GM19438 (cell line): ENCODE data around the gene CLEC4F.
"Not testable (repeated sequence)": the region's sequence is repeated elsewhere in the genome, so short reads cannot be mapped to it uniquely, and the experiment has no call there.

Experiments
- ATAC-seq: cut with Tn5 transposase; IDR thresholded peaks from one replicate; pipeline ENCODE4 v1.9.1; 2021; ENCODE audit warnings: low read depth; ENCODE audit not compliant: unreplicated experiment

Gene CLEC4F

DNA sequence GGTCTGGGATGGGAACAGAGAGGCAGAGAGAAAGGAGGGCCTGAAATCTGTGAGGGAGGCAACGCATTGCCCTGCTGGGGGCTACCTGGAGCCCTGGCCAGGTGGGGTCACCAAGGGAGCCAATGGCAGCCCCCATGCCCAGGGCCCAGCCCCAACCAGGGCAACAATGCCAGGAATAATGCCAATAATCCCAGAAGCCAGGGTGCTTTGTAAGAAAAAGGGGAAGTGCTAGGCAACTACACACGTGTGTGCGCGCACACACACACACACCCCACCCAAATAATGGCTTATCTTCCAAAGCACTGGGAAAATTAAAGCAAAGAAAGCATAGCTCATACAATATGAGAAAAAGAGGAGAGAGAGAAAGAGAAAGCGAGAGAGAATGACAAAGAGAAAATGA lies 7.0 kb upstream of the CLEC4F start:
- no peak for ATAC-seq

DNA sequence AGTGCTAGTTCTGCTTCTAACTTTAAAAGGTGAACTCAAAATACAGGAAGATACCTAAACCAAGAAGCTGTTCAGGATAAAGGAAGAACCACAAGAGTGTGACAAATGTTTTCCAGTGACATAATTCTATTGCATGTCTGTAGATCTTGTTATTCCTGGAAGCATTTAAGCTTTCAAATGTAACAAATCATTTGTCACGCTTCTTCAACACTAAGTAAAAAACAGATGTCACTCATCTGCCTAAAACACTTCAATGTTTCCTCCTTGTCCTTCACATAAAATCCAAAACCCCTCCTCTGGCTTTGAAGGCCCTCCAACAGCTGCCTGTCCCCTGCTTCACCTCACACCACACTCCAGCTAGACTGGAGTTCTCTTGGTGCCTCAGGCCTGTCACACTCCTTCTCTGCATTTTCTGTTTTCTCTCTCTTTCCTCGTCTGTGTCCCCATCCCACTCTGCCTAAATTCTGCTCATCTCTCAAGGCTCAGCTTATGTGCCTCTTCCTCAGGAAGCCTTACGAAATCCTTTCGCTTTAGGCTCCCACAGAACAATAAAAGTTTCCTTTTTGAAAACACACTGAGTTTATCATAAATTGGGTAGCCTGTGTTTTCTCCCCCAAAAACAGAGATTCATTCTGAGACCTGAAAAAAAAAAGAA lies 6.4 kb upstream of the CLEC4F start:
- ATAC-seq, result no peak

DNA sequence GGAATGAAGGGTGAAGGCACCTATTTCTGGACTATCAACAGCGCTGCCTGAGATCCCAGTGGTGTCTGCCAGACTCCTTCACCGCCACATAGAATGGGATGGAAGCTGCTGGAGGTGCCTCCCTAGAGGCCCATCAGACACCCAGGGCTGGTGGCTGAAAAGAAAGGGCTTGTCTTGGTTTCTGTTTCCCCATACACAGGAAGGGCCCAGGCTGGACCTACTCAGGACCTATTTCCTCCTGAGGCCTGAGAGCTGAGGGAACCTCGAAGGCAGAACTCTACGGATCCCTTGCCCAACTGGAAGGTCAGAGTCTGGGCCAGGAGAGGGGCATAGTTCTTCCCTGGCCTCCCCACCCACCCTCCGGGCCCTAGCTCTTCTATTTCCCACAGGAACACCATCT lies 2.9 kb upstream of the CLEC4F start:
- no peak for ATAC-seq

DNA sequence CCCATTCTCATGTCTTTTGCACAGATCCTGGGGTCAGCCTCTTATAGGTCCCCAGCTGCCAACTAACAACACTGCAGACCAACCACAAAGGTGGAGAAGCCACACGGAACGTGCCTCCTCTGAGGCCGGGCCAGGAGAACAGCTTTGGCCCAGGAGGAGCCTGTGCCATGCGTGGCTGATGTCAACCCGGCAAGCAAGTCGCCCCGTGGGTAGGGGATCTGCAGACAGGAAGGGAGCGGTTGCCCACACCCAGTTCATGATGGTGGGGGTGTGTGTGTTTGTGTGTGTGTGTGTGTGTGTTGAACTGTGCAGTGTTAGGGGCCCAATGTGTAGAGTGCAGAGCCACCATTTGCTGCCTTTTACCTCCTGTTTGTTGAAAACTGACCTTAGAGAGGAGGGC lies 2.4 kb upstream of the CLEC4F start:
- ATAC-seq, result no peak

DNA sequence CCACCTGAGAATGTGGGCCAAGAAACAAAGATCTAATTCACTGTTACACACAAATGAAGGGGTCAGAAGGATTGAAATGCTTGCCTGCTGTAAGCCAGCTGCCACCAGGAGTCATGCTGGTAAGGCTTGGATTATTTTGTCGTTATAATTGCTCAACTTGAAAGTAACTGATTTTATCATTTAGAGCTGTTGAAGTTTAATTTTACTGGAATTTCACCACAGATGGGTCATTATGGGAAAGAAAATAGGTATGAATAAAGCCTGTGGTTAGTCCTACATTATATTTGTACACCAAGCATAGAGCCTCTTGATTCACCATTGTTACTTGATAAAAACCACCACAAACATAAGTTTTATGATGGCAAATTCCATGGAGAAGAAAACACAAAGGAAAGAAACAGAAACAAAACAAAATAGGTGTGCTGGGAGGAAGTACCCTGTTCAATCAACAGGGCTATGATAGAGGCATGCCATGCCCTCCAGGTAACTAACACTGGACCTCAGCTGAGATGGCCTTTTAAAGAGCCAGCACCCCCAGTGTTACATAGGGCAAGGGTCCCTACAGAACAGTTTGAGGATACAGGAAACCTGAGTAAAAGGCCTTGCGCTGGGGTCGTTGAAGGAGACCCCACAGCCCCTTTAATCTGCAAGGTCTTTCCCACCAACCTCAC lies 3.0 kb downstream of the CLEC4F start:
- no peak for ATAC-seq

DNA sequence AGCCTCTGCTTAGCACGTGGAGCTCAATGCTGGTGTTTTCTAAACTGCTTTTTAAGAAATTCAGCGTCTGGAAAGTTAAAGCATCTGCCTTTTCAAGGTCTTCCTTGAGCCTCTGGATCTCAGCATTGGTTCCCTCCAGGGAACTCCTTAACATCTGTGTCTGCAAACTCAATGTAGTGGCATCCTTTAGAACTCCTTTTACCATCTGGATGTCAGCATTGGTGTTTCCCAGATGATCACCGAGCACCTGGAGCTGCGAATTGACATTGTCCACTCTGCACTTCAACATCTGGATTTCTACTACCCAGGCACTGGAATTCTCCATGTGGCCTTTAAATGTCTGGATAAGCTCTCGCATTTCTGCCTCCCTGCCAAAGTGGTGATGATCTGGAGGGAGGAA lies 3.7 kb downstream of the CLEC4F start:
- no peak for ATAC-seq

DNA sequence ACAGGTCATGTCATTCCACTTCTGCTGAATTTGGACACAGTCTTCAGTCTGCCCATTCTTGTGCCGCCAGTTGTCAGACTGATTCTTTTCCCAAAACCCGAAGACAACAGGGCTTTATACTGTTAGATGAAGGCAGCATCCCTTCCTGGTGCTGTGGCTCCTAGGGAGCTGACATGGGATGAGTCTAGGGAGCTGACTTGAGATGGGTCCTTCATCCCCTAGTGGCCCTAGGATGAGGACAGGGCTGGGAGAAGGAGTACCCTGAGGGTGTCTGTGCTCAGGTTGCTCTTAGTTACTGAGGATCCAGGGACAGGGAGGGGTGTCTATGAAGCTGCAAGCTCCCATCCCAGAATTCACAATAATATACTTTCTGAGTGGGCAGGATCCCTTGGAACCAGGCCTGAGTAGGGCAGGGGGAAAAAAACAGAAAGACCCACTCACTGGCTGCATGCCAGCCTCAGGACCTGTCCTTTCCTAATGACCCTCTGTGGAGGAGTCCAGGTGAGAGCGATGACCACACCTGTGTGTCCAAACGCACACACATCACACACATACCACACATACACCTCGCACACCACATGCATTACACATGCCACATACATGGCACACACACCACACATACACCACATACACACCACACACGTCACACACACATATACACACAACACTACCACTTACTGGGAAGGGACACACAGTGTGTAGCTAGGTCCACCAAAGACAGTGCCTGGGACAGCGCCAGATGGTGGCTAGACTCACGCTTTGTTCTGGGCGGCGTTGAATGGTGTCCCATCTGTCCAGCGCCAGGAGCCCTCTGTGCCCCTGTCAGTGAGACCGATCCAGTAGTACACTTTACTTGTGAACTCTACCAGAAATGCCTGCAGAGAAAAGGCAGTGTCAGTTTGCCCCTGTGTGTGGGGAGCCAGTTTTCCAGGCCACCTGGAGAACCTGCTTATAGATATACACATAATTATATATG lies 11.1 kb downstream of the CLEC4F start:
- ATAC-seq, result no peak

DNA sequence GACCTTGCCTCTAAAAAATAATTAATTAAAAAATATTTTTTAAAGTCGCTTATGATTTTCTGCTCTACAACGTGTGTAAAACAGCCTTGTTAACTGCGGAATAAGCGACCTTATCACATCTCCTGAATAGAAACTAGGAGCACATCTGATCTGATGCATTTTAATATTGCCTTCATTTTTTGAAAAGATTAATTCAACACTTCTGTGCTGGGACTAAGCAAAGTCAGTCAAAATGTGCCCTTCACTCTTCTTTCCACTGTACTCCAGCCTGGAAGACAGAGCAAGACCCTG lies 12.6 kb downstream of the CLEC4F start:
- no peak for ATAC-seq

DNA sequence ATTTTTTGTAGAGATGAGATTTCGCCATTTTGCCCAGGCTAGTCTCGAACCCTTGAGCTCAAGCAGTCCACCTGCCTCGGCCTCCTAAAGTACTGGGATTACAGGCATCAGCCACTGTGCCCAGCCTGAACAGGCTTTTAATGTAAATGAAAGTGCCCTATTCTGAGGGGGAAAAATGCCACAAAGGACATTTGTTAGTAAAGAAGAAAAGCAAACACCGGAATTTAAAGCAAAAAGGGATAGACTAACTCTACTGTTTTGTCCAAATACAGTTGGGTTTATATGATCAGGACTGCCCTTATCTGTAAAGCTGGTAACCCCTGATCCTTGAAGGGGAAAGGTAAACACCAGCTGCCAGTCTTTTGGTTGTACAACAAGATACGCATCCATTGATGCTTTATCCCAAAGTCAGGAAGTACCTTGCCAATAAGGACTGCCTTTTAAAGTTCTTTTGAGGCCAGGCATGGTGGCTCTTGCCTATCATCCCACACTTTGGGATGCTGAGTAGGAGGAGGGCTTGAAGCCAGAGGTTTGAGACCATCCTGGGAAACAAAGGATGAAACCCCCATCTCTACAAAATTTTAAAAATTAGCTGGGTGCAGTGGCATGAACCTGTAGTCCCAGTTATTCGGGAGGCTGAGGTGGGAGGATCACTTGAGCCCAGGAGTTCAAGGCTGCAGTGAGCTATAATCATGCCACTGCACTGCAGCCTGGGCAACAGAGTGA lies 13.1 kb downstream of the CLEC4F start:
- no peak for ATAC-seq

DNA sequence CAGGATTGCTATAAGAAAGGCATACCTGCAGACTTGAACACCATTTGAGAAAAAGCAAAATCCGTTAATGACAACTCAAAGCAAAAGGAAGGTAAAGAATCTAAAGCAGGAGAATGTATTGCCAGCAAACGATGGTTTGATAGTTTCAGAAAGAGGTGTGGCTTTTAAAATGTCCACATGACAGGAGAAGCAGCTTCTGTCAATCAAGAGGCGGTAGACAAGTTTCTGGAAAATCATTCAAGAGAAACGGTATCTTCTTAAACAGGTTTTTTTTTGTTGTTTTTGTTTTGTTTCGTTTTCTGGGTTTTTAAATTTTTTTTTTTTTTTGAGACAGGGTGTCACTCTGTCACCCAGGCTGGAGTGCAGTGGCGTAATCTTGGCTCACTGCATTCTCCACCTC lies 13.8 kb downstream of the CLEC4F start:
- no peak for ATAC-seq

DNA sequence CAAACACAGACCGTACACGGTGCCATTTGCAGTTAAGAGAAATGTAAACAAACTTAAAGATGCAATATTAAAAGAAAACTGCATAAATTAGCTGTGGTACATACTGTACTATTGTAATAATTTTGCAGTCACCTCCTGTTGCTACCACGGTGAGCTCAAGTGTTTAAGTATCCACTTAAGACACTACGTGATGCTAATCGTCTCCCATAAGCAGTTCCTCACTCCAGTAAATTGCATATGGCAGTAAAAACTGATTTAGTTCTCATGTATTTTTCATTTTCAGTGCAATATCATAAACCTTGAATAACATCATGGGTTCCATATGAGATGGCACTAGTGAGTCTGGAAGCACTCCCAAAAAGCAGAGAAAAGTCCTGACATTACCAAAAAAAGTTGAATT lies 14.4 kb downstream of the CLEC4F start:
- ATAC-seq, result no peak

DNA sequence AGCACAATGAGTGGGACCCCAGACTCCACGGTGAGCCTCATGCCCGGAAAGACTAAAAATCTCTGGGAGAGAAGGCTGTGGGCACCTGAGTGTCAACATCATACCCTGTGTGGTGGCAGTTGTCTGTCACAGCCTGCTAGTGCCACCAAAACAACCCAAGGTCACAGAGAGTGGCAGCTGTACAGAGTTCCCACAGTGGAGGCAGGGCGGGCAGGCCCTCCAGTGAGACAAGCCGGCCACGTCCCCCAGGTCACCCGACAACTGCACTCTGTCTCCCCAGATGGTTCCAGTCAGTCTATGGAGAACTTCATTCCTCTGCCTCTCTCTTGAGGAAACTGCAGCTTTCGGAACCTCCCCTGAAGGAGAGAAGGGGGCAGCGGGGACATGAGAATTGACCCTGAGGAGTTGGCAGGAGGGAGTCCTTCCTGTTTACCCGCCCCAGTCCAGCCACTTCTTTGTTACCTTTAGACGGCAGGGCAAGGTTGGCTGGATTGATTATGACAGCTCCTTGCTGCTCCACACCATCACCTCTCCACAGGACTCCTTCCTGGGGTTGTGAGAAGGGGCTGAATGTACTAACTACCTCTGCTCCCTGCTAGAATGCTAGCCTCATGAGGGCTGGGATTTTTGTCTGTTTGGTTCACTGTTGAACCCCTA lies 18.7 kb downstream of the CLEC4F start:
- no peak for ATAC-seq

DNA sequence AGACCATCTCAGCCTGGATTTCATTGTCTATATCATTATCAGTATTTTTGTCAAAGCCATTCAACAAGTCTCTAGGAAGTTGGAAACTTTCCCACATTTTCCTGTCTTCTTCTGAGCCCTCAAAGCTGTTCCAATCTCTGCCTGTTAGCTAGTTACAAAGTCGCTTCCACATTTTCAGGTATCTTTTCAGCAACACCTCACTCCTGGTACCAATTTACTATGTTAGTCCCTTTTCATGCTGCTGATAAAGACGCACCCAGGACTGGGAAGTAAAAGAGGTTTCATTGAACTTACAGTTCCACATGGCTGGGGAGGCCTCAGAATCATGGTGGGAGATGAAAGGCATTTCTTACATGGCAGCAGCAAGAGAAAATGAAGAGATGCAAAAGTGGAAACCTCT lies 20.7 kb downstream of the CLEC4F start:
- ATAC-seq, result no peak

DNA sequence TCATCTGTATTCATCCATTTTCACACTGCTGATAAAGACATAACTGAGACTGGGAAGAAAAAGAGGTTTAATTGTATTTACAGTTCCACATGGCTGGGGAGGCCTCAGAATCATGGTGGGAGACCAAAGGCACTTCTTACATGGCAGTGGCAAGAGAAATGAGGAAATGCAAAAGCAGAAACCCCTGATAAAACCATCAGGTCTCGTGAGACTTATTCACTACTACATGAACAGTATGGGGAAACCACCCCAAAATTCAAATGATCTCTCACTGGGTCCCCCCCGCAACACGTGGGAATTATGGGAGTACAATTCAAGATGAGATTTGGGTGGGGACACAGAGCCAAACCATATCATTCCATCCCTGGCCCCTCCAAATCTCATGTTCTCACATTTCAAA lies 22.4 kb downstream of the CLEC4F start:
- not testable (repeated sequence) for ATAC-seq

DNA sequence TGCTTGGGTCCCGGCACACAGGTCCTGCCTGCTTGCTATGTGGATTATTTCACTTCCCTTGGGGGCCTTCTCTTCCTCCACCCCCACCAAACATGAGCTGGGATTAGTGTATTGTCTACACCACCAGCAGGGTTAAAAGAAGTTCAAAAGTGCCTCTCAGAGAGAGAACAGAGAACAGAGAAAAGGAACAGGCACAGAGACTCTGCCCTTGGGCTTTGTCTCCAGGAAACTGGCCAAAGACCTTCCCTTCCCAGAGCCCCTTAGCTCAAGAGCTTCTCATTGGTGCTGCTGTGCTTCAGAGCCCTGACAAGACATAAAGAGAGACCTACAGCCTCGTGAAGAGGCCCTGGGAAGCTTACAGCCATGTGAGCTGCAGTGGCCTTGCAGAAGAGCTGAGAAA lies 22.9 kb downstream of the CLEC4F start:
- no peak for ATAC-seq

DNA sequence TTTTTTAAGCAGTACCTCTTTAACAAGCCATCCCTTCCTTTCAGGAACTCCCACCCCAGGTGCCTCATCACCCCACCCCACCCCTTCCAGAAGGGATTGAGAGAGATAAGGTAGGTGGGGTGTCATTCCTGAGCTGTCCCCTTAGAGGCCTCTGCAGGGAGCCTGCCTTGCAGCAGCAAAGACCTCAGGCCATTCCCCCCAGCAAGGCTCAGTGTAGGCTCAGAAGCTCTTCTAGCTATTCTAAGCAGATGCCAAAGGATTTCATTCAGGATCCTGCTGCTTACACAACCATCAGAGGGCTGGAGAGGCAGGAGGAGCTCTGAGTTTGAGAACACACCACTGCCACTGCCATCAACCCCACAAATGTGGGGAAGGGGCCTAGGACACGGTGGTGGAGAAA lies 24.1 kb downstream of the CLEC4F start:
- ATAC-seq, result no peak

DNA sequence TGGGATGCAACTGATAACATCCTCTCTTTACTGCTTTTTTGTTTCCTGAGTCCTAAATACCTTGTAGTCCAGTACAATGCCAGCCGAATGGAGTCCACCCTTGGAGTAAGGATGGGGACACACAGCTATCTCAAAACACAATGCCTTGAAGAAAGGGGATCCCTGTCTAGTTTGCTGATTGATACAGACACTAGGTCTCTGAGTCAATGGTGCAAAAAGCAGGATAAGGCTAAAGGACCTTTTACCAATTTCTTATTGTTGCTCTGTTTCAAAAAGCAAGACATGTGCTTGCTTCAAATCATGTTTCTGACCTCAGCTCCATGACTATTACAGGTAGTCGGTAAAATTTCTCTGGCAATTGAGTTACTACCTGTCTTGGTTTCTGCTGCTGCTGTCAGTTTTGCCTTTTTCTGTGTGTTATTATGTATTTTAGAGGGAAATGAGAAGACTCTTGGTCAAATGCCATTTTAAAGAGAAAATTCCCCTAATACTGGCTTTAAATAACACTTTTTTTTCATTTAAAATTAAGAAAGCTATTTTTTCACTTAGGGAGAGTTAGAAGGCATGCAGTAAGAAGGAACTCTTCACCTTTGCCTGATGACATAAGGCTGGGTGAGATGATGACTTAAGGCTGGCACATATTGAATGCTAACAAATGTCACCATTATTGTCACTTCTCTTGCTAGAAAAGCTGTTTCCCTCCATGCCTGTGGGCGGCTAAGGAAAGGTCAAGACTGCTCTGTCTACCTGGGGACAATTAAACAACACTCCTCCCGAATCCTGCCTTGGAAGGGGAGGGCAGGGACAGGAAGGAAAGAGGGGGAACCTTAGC lies 25.0 kb downstream of the CLEC4F start:
- ATAC-seq, result no peak

DNA sequence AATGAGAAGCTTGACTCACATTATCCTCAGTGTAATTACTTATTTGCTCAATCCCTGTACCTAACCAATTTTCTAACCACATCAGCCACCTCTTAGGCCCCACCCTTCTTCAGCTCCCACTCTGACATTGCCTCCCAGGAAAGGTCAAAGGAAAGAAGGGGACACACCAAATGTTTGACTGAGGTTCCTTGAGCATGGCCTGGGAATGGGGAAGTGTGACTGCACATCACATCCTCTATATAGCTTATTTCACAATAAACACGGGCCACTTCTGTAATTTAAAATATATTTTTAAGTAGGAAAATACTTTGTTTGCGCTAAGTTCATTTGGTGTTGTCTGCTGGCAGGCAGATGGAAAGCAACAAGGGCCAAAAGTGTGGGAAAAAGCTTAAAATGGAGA lies 26.9 kb downstream of the CLEC4F start:
- no peak for ATAC-seq

DNA sequence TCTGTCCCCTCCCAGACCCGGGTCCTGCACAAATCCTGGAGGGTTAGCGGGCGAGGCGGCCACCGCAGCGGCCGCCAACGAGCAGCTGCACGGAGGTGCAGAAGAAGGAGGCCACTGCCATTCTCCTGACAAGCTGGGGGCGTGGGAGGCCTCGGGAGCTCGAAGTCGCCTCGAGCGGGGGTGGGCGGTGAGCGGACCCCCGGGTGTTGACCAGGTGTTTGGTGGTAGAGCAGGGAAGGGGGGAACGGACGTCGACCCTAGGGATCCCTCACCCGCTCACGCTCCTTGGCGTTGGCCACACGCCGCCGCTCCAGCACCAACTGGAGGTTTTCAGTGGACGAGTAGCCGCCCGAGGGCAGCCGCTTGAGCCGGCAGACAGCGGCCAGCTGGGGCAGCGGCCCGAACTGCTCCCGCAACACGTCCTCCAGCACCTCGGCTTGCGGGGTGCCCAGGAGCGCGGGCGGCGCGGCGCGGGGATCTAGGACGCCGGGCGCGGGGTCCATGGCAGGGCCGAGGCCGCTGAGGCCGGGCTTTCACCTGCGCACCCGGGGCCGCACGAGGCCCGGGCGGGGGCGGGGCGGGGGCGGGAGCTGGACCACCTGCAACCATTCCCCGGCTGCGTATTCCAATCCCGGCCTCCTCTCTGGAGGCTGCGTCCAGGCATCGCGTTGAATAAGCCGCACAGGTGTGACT lies 30.1 kb downstream of the CLEC4F start, which contains the start of gene FIGLA:
FIGLA (minus strand) TSS at position 508 of the 693 bp plus-strand sequence; CDS start at position 503, 5 bp downstream.
- ATAC-seq, result no peak
